ENCODE data around the gene MAP2K5.

- no peak for TF ChIP-seq EZH2 (IDR thresholded peaks at IDR 0.05)
- no peak for TF ChIP-seq POLR2AphosphoS5 (IDR thresholded peaks at IDR 0.05; ENCODE audit: borderline replicate concordance, low read depth, low read length)
Observed at GRCh38 chr15:67685716-67686115, 143.2 kb downstream of the MAP2K5 start.

Data from SK-N-MC (cell line).